Measurements from ENCODE around the gene TEC. TPM values are rescaled to one million over a fixed set of nuclear protein-coding genes. Genes with fewer than 3 reads are reported as not detected.

Gene TEC
- total RNA-seq, 1 experiment from 2014 or later = 4.5 TPM

- H3K4me3 ChIP-seq (replicated peaks in 1 of 2; ENCODE audit: low read depth in 1 of 2, low read length in 2 of 2) = no peak overlapping the region
- POLR2A ChIA-PET = no interaction called here
- DNase-seq (ENCODE audit: low read depth, low spot score) (no peak), ATAC-seq (no peak)
- H3K4me2 ChIP-seq (ENCODE audit: low read length) = no peak overlapping the region
- H3K9me2 ChIP-seq (ENCODE audit: insufficient read depth) = no peaks in the 10 kb centered on the region
- no peaks in the 10 kb centered on the region for H3K9me3 ChIP-seq (ENCODE audit: control insufficient read depth in 1 of 2, insufficient read depth in 1 of 2, low read depth in 1 of 2, low read length in 2 of 2)
- no peak overlapping the region for H3K9ac ChIP-seq (ENCODE audit: low read length)
- peaks cover 0 to 8% of the 10 kb centered on the region in 2 experiments; a peak in 2 of 4 replicates for H3K4me1 ChIP-seq (ENCODE audit: control insufficient read depth in 1 of 2, insufficient read depth in 2 of 2, low read length in 2 of 2)
- TF ChIP-seq EZH2 (IDR thresholded peaks at IDR 0.05) (no peak), POLR2AphosphoS5 (IDR thresholded peaks at IDR 0.05; ENCODE audit: low read depth, low read length) (no peak), SRF (IDR thresholded peaks at IDR 0.05; ENCODE audit: low read depth) (no peak), REST (IDR thresholded peaks at IDR 0.05; ENCODE audit: low read depth) (no peak), TCF7L2 (IDR thresholded peaks at IDR 0.05; ENCODE audit: borderline replicate concordance, extremely low read depth, insufficient read depth, insufficient read length) (no peak), ZBTB33 (IDR thresholded peaks at IDR 0.05; ENCODE audit: extremely low read depth, insufficient replicate concordance, low read length) (no peak), ZNF274 (IDR thresholded peaks at IDR 0.05; ENCODE audit: low read depth, low read length) (no peak), MAX (IDR thresholded peaks at IDR 0.05) (no peak), ELF1 (IDR thresholded peaks at IDR 0.05; ENCODE audit: borderline replicate concordance, low read depth) (no peak), ZFX (IDR thresholded peaks at IDR 0.05) (no peak), FOSL1 (IDR thresholded peaks at IDR 0.05; ENCODE audit: low read depth) (no peak), CEBPB (IDR thresholded peaks at IDR 0.05; ENCODE audit: low read depth) (no peak), ATF3 (IDR thresholded peaks at IDR 0.05) (no peak), EZH2phosphoT487 (IDR thresholded peaks at IDR 0.05; ENCODE audit: borderline replicate concordance) (no peak)
- H4K20me1 ChIP-seq (ENCODE audit: insufficient read depth) = no peaks in the 10 kb centered on the region
- CTCF ChIA-PET = no interaction called here
- no peaks in the 10 kb centered on the region for H3K27me3 ChIP-seq (ENCODE audit: insufficient read depth, low read length)
- H3K36me3 ChIP-seq (ENCODE audit: control insufficient read depth in 1 of 2, insufficient read depth in 2 of 2, low read length in 2 of 2) = no peaks in the 10 kb centered on the region
- intact Hi-C loops (cut with micrococcal nuclease) = no loop called here
- H2AFZ ChIP-seq (ENCODE audit: low read depth, low read length, poor library complexity, severe bottlenecking) = no peak overlapping the region
- RAD21 ChIA-PET (ENCODE audit: low non-redundant PET in 1 of 2, low total read pairs in 2 of 2, uncharacterized antibody in 2 of 2, unreplicated experiment in 2 of 2) = no interaction called here
- peaks cover 10% of the 10 kb centered on the region; the same call in 1 of the 2 replicates for H3K79me2 ChIP-seq (ENCODE audit: insufficient read depth, low read length)
- no TSS peak for BruUV-seq (replicated peaks)
- H3K27ac ChIP-seq (ENCODE audit: low read depth, low read length) = no peak overlapping the region
These were observed 40.7 kb downstream of the TEC start for GRCh38 chr4:48228949-48229348.
